PC-9 (cell line): ENCODE results near the gene GUSB.

Experiments
- CTCF ChIP-seq: fragments of 200-600 bp; sonication (generic); conservative IDR thresholded peaks from 2 replicates; pipeline ENCODE4 v1.6.1; 2017; ENCODE audit warnings: mixed run types, antibody characterized with exemption, mild to moderate bottlenecking, moderate library complexity
- EZH2 ChIP-seq: fragments of 200-600 bp; sonication (generic); IDR thresholded peaks from 2 replicates; pipeline ENCODE4 v1.8.0; 2017; ENCODE audit warnings: antibody characterized with exemption, low read depth

- TF ChIP-seq CTCF (no peak), EZH2 (no peak)
These were observed 58.7 kb downstream of the GUSB start for GRCh38 chr7:65923316-65923715.
